ENCODE measurements around the gene BEAN1.
"Not testable (repeated sequence)": the region's sequence is repeated elsewhere in the genome, so short reads cannot be mapped to it uniquely, and the experiment has no call there.

BEAN1 gene

DNA sequence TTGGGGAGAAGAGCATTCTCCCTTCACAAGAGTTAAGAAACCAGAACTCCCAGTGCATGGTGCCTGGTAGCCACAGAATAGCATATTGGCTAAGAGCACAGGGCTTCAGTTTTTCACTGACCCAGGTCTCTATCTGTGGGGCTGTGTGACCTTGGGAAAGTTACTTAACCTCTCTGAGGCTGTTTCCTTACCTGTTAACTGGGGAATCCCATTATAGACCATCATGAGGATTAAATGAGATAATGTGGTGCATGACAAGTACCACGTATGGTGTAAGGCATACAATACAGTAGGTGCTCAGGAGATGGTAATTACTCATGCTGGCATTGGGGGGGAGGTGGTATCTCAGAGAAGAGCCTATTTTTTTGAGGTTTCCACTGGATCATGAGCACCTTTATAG, 33.6 kb downstream of the BEAN1 start:
- ATAC-seq = no peak
- TF ChIP-seq ZNF8 (CRISPR knock-in tag; IDR thresholded peaks at IDR 0.05) (no peak), TCF4 (CRISPR knock-in tag; IDR thresholded peaks at IDR 0.05; ENCODE audit: borderline replicate concordance) (no peak), ZFP30 (CRISPR knock-in tag; IDR thresholded peaks at IDR 0.05) (no peak), BACH2 (CRISPR knock-in tag; IDR thresholded peaks at IDR 0.05; ENCODE audit: borderline replicate concordance) (no peak), ISL1 (CRISPR knock-in tag; IDR thresholded peaks at IDR 0.05) (no peak), OSR1 (CRISPR knock-in tag; IDR thresholded peaks at IDR 0.05) (no peak), ZNF565 (CRISPR knock-in tag; conservative IDR thresholded peaks at IDR 0.05; ENCODE audit: low read depth) (no peak), PPARA (CRISPR knock-in tag; IDR thresholded peaks at IDR 0.05; ENCODE audit: borderline replicate concordance) (no peak), GLIS3 (CRISPR knock-in tag; IDR thresholded peaks at IDR 0.05) (no peak), SNAI2 (CRISPR knock-in tag; IDR thresholded peaks at IDR 0.05) (no peak), ESRRG (CRISPR knock-in tag; IDR thresholded peaks at IDR 0.05) (no peak), CSDC2 (CRISPR knock-in tag; IDR thresholded peaks at IDR 0.05) (no peak), ARNTL (CRISPR knock-in tag; IDR thresholded peaks at IDR 0.05; ENCODE audit: borderline replicate concordance, low read depth) (no peak), RARB (CRISPR knock-in tag; IDR thresholded peaks at IDR 0.05) (no peak), ZNF70 (CRISPR knock-in tag; IDR thresholded peaks at IDR 0.05) (no peak)
- TF ChIP-seq, protein P1, sequence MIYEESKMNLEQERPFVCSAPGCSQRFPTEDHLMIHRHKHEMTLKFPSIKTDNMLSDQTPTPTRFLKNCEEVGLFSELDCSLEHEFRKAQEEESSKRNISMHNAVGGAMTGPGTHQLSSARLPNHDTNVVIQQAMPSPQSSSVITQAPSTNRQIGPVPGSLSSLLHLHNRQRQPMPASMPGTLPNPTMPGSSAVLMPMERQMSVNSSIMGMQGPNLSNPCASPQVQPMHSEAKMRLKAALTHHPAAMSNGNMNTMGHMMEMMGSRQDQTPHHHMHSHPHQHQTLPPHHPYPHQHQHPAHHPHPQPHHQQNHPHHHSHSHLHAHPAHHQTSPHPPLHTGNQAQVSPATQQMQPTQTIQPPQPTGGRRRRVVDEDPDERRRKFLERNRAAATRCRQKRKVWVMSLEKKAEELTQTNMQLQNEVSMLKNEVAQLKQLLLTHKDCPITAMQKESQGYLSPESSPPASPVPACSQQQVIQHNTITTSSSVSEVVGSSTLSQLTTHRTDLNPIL (CRISPR knock-in tag; IDR thresholded peaks at IDR 0.05; ENCODE audit: low read depth) = no peak
- TF ChIP-seq, protein P2, sequence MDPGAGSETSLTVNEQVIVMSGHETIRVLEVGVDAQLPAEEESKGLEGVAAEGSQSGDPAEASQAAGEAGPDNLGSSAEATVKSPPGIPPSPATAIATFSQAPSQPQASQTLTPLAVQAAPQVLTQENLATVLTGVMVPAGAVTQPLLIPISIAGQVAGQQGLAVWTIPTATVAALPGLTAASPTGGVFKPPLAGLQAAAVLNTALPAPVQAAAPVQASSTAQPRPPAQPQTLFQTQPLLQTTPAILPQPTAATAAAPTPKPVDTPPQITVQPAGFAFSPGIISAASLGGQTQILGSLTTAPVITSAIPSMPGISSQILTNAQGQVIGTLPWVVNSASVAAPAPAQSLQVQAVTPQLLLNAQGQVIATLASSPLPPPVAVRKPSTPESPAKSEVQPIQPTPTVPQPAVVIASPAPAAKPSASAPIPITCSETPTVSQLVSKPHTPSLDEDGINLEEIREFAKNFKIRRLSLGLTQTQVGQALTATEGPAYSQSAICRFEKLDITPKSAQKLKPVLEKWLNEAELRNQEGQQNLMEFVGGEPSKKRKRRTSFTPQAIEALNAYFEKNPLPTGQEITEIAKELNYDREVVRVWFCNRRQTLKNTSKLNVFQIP (CRISPR knock-in tag; IDR thresholded peaks at IDR 0.05; ENCODE audit: borderline replicate concordance, low read depth) = no peak
- TF ChIP-seq, protein P3, sequence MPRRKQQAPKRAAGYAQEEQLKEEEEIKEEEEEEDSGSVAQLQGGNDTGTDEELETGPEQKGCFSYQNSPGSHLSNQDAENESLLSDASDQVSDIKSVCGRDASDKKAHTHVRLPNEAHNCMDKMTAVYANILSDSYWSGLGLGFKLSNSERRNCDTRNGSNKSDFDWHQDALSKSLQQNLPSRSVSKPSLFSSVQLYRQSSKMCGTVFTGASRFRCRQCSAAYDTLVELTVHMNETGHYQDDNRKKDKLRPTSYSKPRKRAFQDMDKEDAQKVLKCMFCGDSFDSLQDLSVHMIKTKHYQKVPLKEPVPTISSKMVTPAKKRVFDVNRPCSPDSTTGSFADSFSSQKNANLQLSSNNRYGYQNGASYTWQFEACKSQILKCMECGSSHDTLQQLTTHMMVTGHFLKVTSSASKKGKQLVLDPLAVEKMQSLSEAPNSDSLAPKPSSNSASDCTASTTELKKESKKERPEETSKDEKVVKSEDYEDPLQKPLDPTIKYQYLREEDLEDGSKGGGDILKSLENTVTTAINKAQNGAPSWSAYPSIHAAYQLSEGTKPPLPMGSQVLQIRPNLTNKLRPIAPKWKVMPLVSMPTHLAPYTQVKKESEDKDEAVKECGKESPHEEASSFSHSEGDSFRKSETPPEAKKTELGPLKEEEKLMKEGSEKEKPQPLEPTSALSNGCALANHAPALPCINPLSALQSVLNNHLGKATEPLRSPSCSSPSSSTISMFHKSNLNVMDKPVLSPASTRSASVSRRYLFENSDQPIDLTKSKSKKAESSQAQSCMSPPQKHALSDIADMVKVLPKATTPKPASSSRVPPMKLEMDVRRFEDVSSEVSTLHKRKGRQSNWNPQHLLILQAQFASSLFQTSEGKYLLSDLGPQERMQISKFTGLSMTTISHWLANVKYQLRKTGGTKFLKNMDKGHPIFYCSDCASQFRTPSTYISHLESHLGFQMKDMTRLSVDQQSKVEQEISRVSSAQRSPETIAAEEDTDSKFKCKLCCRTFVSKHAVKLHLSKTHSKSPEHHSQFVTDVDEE (CRISPR knock-in tag; IDR thresholded peaks at IDR 0.05) = no peak
- TF ChIP-seq, protein P4, sequence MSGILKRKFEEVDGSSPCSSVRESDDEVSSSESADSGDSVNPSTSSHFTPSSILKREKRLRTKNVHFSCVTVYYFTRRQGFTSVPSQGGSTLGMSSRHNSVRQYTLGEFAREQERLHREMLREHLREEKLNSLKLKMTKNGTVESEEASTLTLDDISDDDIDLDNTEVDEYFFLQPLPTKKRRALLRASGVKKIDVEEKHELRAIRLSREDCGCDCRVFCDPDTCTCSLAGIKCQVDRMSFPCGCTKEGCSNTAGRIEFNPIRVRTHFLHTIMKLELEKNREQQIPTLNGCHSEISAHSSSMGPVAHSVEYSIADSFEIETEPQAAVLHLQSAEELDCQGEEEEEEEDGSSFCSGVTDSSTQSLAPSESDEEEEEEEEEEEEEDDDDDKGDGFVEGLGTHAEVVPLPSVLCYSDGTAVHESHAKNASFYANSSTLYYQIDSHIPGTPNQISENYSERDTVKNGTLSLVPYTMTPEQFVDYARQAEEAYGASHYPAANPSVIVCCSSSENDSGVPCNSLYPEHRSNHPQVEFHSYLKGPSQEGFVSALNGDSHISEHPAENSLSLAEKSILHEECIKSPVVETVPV (CRISPR knock-in tag; IDR thresholded peaks at IDR 0.05) = no peak

DNA sequence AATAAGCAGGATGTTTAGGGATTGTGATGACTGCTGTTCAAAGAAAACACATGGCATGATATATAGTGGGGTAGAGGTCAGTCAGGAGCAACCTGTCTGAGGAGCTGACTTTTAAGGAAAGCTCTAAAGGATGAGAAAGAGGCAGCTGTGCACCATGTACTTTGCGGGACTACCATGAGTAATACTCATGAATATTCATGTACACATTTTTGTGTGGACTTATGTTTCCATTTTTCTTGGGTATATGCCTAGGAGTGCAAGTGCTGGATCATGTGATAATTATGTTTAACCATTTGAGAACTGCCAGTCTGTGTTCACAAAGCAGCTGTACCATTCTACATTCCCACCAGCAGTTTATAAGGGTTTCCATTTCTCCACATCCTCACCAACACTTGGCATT, 35.8 kb downstream of the BEAN1 start:
- TF ChIP-seq ZC3H10 (CRISPR knock-in tag; IDR thresholded peaks at IDR 0.05) (no peak), OSR1 (CRISPR knock-in tag; IDR thresholded peaks at IDR 0.05) (no peak), CSDC2 (CRISPR knock-in tag; IDR thresholded peaks at IDR 0.05) (no peak), ESRRG (CRISPR knock-in tag; IDR thresholded peaks at IDR 0.05) (no peak), ZNF565 (CRISPR knock-in tag; conservative IDR thresholded peaks at IDR 0.05; ENCODE audit: low read depth) (no peak), ARNTL (CRISPR knock-in tag; IDR thresholded peaks at IDR 0.05; ENCODE audit: borderline replicate concordance, low read depth) (no peak), TOX (CRISPR knock-in tag; IDR thresholded peaks at IDR 0.05; ENCODE audit: borderline replicate concordance) (no peak)
- TF ChIP-seq, protein P3 (CRISPR knock-in tag; IDR thresholded peaks at IDR 0.05) = no peak
- TF ChIP-seq, protein P1 (CRISPR knock-in tag; IDR thresholded peaks at IDR 0.05; ENCODE audit: low read depth) = no peak
- TF ChIP-seq, protein P5, sequence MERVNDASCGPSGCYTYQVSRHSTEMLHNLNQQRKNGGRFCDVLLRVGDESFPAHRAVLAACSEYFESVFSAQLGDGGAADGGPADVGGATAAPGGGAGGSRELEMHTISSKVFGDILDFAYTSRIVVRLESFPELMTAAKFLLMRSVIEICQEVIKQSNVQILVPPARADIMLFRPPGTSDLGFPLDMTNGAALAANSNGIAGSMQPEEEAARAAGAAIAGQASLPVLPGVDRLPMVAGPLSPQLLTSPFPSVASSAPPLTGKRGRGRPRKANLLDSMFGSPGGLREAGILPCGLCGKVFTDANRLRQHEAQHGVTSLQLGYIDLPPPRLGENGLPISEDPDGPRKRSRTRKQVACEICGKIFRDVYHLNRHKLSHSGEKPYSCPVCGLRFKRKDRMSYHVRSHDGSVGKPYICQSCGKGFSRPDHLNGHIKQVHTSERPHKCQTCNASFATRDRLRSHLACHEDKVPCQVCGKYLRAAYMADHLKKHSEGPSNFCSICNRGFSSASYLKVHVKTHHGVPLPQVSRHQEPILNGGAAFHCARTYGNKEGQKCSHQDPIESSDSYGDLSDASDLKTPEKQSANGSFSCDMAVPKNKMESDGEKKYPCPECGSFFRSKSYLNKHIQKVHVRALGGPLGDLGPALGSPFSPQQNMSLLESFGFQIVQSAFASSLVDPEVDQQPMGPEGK (CRISPR knock-in tag; IDR thresholded peaks at IDR 0.05; ENCODE audit: borderline replicate concordance) = no peak
- ATAC-seq = no peak

DNA sequence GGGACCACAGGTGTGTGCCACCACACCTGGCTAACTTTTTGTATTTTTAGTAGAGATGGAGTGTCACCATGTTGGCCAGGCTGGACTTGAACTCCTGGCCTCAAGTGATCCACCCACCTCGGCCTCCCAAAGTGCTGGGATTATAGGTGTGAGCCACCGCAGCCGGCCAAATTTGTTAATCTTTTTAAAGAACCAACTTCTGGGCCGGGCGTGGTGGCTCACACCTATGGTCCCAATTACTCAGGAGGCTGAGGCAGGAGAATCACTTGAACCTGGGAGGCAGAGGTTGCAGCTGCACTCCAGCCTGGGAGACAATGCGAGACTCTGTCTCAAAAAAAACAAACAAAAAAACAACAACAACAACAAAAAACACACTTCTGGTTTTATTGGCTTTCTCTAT, 38.9 kb downstream of the BEAN1 start:
- not testable (repeated sequence) for ATAC-seq

DNA sequence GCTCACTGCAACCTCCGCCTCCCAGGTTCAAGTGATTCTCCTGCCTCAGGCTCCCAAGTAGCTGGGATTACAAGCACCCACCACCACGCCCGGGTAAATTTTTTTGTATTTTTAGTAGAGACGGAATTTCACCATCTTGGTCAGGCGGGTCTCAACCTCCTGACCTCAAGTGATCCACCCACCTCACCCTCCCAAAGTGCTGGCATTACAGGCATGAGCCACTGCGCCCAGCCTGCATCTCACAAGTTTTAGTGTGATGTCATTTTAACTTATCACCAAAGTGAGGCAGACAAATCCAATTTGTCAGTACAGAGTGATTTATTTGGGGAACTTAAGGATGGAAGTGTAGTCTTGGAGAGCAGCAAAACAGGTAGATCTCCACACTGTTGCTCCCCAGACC, 39.5 kb downstream of the BEAN1 start:
- ATAC-seq = not testable (repeated sequence)

Measured in SK-N-SH treated with all-trans-retinoic acid at 6 μM for 48 hours (cell line).